ENCODE measurements around the gene RND3.

The RND3 gene

DNA sequence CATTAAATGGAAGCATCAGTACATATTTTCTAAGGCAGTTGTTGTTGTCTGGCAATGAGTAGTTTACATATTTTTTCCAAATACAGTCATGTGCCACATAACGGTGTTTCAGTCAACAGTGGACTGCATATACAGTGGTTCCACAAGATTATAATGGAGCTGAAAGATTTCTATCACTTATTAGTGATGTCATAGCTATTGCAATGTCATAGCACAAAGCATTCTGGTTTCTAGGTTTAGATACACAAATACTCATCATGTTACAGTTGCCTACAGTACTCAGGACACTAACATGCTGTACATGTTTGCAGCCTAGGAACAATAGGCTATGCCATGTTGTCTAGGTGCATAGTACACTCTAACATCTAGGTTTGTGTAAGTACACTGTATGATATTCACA lies 45.0 kb downstream of the RND3 start:
- DNase-seq (ENCODE audit: low spot score): no peak

DNA sequence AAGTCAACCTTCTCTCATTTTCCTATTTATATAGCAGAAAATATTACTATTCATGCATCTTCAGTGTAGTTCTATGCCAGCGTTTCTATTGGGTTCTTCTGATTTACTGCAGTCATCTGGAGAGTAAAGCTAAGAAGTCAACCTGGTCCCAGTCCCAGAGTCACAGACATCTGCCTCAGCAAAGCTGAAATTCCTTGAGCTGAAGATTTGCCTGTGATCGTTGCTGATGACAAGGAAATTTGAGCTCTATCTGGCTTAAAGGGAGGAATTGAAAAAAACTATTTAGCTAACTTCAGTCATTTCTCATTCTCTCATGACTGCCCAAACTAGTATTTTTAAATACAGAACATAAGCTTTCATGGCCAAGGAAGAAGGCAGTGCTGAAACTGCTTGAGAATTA lies 45.7 kb downstream of the RND3 start:
- no peak for DNase-seq (ENCODE audit: low spot score)

- no peak for DNase-seq (ENCODE audit: low spot score)
These were observed 46.2 kb downstream of the RND3 start for GRCh38 chr2:150441226-150441625.

- no peak for DNase-seq (ENCODE audit: low spot score)
These were observed 48.8 kb downstream of the RND3 start for GRCh38 chr2:150438654-150439053.

GRCh38 chr2:150438041-150438440 lies 49.4 kb downstream of the RND3 start:
- no peak for DNase-seq (ENCODE audit: low spot score)

GRCh38 chr2:150432312-150432625 lies 55.2 kb downstream of the RND3 start:
- DNase-seq (ENCODE audit: low spot score): no peak

GRCh38 chr2:150431561-150432311 lies 55.7 kb downstream of the RND3 start:
- DNase-seq (ENCODE audit: low spot score): no peak

- no peak for DNase-seq (ENCODE audit: low spot score)
These were observed 58.0 kb downstream of the RND3 start for GRCh38 chr2:150429384-150429961.

DNA sequence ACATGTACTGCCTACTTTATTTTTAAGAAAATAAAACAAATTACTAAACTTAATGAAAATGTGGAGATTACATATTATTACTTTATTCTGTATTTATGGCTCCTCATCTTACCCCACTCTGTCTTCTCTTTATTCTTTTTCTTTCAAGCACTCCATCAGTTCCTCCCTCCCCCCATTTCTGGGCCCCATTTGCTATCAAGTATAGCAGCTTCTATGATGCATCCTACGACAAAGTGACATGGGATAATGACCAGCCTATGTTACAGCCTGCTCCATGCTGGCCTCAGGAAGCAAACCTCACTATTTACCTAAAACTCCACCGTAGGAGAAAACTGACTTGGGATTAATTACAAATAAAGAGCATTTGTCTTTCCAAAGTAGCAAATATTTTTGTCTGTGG lies 58.8 kb downstream of the RND3 start:
- no peak for DNase-seq (ENCODE audit: low spot score)

DNA sequence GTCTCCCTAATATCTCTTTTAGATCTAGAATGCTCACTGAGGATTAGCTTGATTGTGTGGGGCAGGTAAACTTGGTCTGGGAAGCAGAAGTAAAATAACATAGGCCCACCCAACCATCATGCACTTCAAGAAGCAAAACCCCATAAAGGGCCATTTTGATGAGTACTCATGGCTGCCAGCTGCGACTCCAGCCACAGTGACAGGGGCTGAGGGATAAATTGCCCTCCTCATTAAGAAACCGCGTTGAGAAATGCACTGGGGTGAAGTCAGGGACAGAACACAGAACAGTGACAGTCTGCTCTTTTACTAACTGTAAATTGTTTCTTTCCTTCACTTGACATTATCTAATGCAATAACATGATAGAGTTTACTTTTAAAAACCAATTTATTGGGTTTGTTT lies 60.2 kb downstream of the RND3 start:
- DNase-seq (ENCODE audit: low spot score): no peak

GRCh38 chr2:150426724-150427123 lies 60.7 kb downstream of the RND3 start:
- no peak for DNase-seq (ENCODE audit: low spot score)

DNA sequence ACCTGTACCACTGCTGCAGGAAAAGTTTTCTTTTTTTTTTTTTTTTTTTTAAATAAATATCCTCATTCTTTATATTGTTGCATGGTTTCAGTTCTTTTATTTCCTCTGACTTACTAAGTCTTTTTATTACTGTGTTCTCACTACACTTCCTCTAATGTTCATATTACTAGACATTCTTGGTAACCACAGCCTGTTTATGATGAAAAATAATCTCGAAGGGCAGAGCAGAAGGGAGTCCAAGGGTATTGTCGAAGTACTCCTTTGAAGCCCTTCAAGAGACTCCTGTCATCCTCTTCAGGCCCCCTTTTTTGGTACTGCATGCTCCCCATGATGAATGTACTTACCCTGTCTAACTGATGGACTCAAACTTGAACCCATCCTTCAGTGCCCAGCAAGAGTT lies 61.2 kb downstream of the RND3 start:
- no peak for DNase-seq (ENCODE audit: low spot score)

DNA sequence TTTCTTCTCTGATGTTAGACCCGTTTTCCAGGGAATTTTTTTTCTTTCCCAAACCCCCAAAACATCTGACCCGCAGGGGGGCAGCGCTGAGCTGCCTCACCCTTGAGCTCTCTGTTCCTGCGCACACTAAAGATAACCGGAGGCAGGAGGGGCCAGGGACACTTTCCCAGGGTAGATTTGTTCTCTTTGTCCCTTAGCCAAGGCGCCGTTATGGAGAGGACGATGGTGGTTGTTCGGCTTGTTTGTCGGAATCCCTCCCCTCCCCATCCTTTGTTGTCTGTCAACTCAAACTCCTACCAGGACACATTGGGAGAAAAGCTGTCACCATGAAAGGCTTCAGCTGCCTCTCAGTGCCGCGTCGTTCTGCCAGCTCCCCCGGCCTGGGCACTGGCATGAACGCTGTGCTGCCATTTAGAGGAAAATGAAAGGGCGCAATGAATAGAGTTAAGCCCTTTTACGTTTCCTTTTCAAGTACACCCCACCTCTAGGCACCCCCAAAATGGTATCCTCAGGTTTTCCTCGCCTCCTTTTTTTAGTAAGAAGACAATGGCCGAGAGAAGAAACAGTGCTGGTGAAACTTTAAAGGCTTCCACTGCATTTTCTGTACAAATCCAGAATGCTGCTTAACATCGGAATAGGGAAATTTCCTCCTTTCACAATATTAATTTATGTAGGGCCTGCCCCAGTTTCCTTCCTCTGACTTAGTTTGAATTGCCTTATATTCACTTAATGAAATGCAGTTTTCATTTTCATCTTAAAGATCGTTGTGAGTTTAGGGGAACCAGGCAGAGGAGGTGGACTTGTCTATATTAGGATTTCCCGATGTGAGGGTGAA lies 62.1 kb downstream of the RND3 start:
- DNase-seq (ENCODE audit: low spot score): peak; percentile 3

GRCh38 chr2:150424406-150424805 lies 63.1 kb downstream of the RND3 start:
- DNase-seq (ENCODE audit: low spot score): no peak

DNA sequence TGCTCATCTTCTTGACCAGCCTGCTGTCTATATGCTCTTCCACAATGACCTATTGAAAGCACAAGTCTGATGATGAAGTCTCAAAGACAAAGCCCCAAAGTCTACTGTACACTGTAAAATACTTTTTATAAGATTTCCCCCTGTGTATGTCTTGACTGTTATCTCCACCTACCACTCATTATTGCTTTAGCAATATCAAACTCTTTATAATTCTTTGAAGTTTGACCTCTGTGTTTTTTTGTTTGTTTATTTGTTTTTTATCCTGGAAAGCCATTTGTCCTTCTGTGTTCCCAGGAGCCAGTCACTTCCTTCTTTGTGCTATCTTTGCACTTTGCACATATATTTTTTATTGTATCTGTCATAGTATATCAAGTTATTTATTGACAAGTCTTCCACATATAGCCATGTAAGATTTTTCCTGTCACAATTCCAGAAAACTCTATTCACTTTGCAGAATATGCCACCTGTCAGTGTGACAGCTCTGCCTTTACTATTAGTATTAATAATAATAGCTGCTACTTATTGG lies 66.3 kb downstream of the RND3 start:
- no peak for DNase-seq (ENCODE audit: low spot score)

DNA sequence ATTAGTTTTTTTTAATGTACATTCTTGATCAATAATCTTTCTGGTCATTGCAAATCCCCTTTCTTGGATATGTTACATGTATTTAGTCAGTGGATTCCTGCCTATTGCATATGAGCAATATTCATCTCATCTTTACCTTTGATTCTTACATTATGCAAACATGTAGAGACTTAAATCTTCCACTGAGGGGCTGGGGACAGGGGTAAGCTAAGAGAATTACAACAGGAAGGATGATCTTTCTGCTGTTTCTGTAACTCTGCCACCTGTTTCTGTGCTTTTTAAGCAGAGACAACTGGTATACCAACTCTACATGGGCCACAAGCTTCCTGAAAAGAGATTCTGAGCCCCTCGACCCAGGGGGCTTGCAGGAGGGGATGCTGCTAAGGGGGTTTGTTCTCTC lies 68.6 kb downstream of the RND3 start:
- no peak for DNase-seq (ENCODE audit: low spot score)
